Thyroid gland (tissue), 4 donors: Measurements from ENCODE around the gene SUCLG2. TPM values are rescaled to one million over a fixed set of nuclear protein-coding genes. Genes with fewer than 3 reads are reported as not detected.

Experiments used
- DNase-seq, 2 donors: peaks; one replicate each; pipeline ENCODE4 v3.0.0-alpha.2; 2019
- H3K27ac ChIP-seq, 3 donors: fragments of 200-600 bp; sonication (generic); 1 replicate in 2 of 3; 2 replicates in 1 of 3; pipeline ENCODE4 v1.5.1; 2016 to 2019; ENCODE audit warnings: mild to moderate bottlenecking in 1 of 3, moderate library complexity in 1 of 3
- H3K27me3 ChIP-seq: fragments of 200-600 bp; sonication (generic); one replicate; pipeline ENCODE4 v1.5.1; 2019
- H3K36me3 ChIP-seq, 2 donors: fragments of 200-600 bp; sonication (generic); one replicate each; pipeline ENCODE4 v1.5.1; 2016 to 2019
- H3K4me1 ChIP-seq, 2 donors: fragments of 200-600 bp; sonication (generic); one replicate each; pipeline ENCODE4 v1.5.1; 2017 to 2019
- H3K4me3 ChIP-seq, 3 donors: fragments of 200-600 bp; sonication (generic); replicated peaks in 1 of 3; 1 replicate in 2 of 3; 2 replicates in 1 of 3; pipeline ENCODE4 v1.5.1; 2016; ENCODE audit warnings: mild to moderate bottlenecking in 1 of 3
- H3K9me3 ChIP-seq: fragments of 200-600 bp; sonication (generic); one replicate; pipeline ENCODE4 v1.5.1; 2017
- CTCF ChIP-seq, 6 experiments: fragments of 200-600 bp in 3 of 6; fragments of 450-650 bp in 3 of 6; sonication (generic) in 3 of 6; IDR thresholded peaks; one replicate each; pipeline ENCODE4 v1.5.1; 2016 to 2019; ENCODE audit warnings: antibody characterized with exemption in 6 of 6, mild to moderate bottlenecking in 2 of 6, inconsistent platforms in 1 of 6, moderate library complexity in 1 of 6
- POLR2A ChIP-seq, 2 donors: fragments of 450-650 bp; IDR thresholded peaks; one replicate each; pipeline ENCODE4 v1.6.1; 2017; ENCODE audit warnings: antibody characterized with exemption in 2 of 2, mild to moderate bottlenecking in 2 of 2, moderate library complexity in 1 of 2
- WGBS, 2 donors: methylation state at CpG; one replicate each; pipeline ENCODE4 v1.1.5; 2017; 5-methylcytosine and 5-hydroxymethylcytosine counted together
- intact Hi-C: fragments of 100-400 bp; cut with DNase I; formaldehyde crosslinking; loops from one replicate; pipeline ENCODE4 v1.15.1; 2023
- total RNA-seq, 4 donors: library from RNA; depleted of rRNA; stranded (reverse); fragments of >200 nt; gene quantifications; one replicate each; pipeline ENCODE4 v1.2.3, GENCODE V29; 2016

Gene SUCLG2
- total RNA-seq, 4 donors from 2014 or later, result 64.4 to 70.9 (median 70.7) TPM

DNA sequence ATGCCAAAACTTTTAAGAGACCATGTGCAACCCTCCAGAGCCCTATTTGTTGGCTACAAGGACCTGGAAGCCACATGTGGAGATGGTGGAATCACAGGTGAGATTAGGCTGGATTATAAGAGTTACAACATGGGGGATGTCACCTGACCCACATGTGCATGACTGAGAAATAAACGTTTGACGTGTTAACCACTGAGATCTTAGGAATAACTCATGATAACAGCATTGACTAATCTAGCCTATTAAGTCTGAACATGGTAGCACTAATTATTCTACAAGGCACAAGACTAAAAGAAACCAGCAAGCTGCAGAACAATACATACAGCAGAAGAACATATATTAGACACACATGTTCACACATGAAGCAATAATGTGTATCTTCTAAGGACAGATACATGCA is 38.4 kb downstream of the SUCLG2 start:
- intact Hi-C loops, result no loop called here
- Histone ChIP-seq H3K27ac (no peak overlapping the region), H3K9me3 (no peaks in the 10 kb centered on the region), H3K27me3 (no peaks in the 10 kb centered on the region), H3K4me1 (no peaks in the 10 kb centered on the region), H3K36me3 (no peaks in the 10 kb centered on the region), H3K4me3 (no peak overlapping the region)
- WGBS, 2 donors, result 88 to 89% methylated on average over 2 of the region's 2 CpGs
- no peak for DNase-seq
- TF ChIP-seq CTCF (IDR thresholded peaks at IDR 0.05), result no peak
- TF ChIP-seq POLR2A (IDR thresholded peaks at IDR 0.05), result no peak

GRCh38 chr3:67614195-67614594 is 40.2 kb downstream of the SUCLG2 start:
- no peaks in the 10 kb centered on the region for H3K27me3 ChIP-seq
- WGBS, 2 donors, result 81 to 84% methylated on average over 3 of the region's 3 CpGs
- H3K4me1 ChIP-seq, result no peaks in the 10 kb centered on the region
- no peak overlapping the region for H3K27ac ChIP-seq
- intact Hi-C loops, result no loop called here
- peaks cover under 1 to 1% of the 10 kb centered on the region in 2 donors for H3K36me3 ChIP-seq
- no peaks in the 10 kb centered on the region for H3K9me3 ChIP-seq
- TF ChIP-seq POLR2A (IDR thresholded peaks at IDR 0.05), result no peak
- TF ChIP-seq CTCF (IDR thresholded peaks at IDR 0.05), result no peak
- no peak for DNase-seq
- no peak overlapping the region for H3K4me3 ChIP-seq

GRCh38 chr3:67610458-67610857 is 44.0 kb downstream of the SUCLG2 start:
- intact Hi-C loops, result no loop called here
- no peak overlapping the region for H3K4me3 ChIP-seq
- 92 to 100% methylated on average over 1 of the region's 1 CpG for WGBS, 2 donors
- H3K36me3 ChIP-seq, result peaks cover 16 to 18% of the 10 kb centered on the region in 2 donors
- H3K27me3 ChIP-seq, result no peaks in the 10 kb centered on the region
- no peak for TF ChIP-seq CTCF (IDR thresholded peaks at IDR 0.05)
- no peak for DNase-seq
- no peaks in the 10 kb centered on the region for H3K9me3 ChIP-seq
- H3K27ac ChIP-seq, result no peak overlapping the region
- H3K4me1 ChIP-seq, result no peaks in the 10 kb centered on the region

- no peak for DNase-seq
- Histone ChIP-seq H3K4me1 (no peaks in the 10 kb centered on the region), H3K4me3 (no peak overlapping the region), H3K36me3 (peaks cover 16 to 18% of the 10 kb centered on the region in 2 donors), H3K27me3 (no peaks in the 10 kb centered on the region), H3K9me3 (no peaks in the 10 kb centered on the region), H3K27ac (no peak overlapping the region)
- intact Hi-C loops, result no loop called here
- no peak for TF ChIP-seq CTCF (IDR thresholded peaks at IDR 0.05)
- no peak for TF ChIP-seq POLR2A (IDR thresholded peaks at IDR 0.05)
These were observed 44.7 kb downstream of the SUCLG2 start for GRCh38 chr3:67609709-67610108.

DNA sequence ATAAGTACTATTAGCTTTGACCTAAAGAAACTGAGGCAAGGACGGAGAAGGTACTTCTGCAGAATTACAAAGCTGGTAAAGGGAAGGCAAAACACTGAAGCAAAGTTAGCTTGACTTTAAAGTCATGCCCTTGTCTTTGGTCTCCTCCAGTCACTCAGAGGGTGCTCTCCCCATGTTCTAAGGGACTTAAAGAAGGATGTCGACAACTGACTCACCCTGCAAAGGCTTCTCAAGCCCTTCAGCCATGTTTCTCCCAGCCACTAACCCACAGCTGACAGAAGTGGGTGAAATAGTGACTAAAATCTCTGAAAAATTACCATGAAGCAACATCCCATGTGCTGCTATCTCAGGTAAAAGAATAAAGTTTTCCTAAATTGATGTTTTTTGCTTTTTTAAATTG is 46.4 kb downstream of the SUCLG2 start:
- Histone ChIP-seq H3K27me3 (no peaks in the 10 kb centered on the region), H3K9me3 (no peaks in the 10 kb centered on the region), H3K36me3 (peaks cover 16 to 18% of the 10 kb centered on the region in 2 donors), H3K4me1 (no peaks in the 10 kb centered on the region), H3K4me3 (no peak overlapping the region), H3K27ac (no peak overlapping the region)
- WGBS, 2 donors, result 95 to 98% methylated on average over 2 of the region's 2 CpGs
- TF ChIP-seq CTCF (IDR thresholded peaks at IDR 0.05), result no peak
- TF ChIP-seq POLR2A (IDR thresholded peaks at IDR 0.05), result no peak
- intact Hi-C loops, result no loop called here
- no peak for DNase-seq
